Activated CD8-positive, alpha-beta T cell treated with anti-CD3 and anti-CD28 coated beads for 36 hours (primary cell): ENCODE results near the gene ZNF688. TPM values are rescaled to one million over a fixed set of nuclear protein-coding genes. Genes with fewer than 3 reads are reported as not detected.

Experiments used
- ATAC-seq: fragments of 200-7000 bp; cut with Tn5 transposase; one replicate; pipeline ENCODE4 v1.10.0; 2021; ENCODE audit warnings: mild to moderate bottlenecking, moderate library complexity
- CTCF ChIA-PET: fragments of 350-600 bp; sonication (Branson Sonifier 250); formaldehyde crosslinking; loops from one replicate; lab custom pipeline; 2021; ENCODE audit warnings: antibody characterized with exemption; lab: Charles Lee
- POLR2A ChIA-PET: fragments of 350-600 bp; sonication (Branson Sonifier 250); formaldehyde crosslinking; loops from one replicate; lab custom pipeline; 2021; ENCODE audit warnings: antibody characterized with exemption; lab: Charles Lee
- DNase-seq: peaks from one replicate; pipeline ENCODE4 v3.0.0-alpha.2; 2020
- H3K27ac Mint-ChIP-seq: one replicate; pipeline ENCODE4 v1.8.0; 2021; ENCODE audit warnings: mild to moderate bottlenecking, mixed read lengths
- H3K27me3 Mint-ChIP-seq: one replicate; pipeline ENCODE4 v1.8.0; 2021; ENCODE audit warnings: mixed read lengths
- H3K36me3 Mint-ChIP-seq: one replicate; pipeline ENCODE4 v1.8.0; 2021; ENCODE audit warnings: low read depth, mixed read lengths
- H3K4me1 Mint-ChIP-seq: one replicate; pipeline ENCODE4 v1.8.0; 2021; ENCODE audit warnings: low read depth, mixed read lengths
- H3K4me3 Mint-ChIP-seq: one replicate; pipeline ENCODE4 v1.8.0; 2021; ENCODE audit warnings: mild to moderate bottlenecking, moderate library complexity, mixed read lengths
- H3K9me3 Mint-ChIP-seq: one replicate; pipeline ENCODE4 v1.8.0; 2021; ENCODE audit warnings: mixed read lengths
- intact Hi-C: fragments of 100-400 bp; cut with micrococcal nuclease; formaldehyde crosslinking; loops from one replicate; pipeline ENCODE4 v1.10.0; 2022
- total RNA-seq, 2 experiments: library from RNA; stranded (reverse); gene quantifications; one replicate each; pipeline ENCODE4 v1.2.3, GENCODE V29; 2021
- TF ChIP-seq, protein P1 (sequence below): fragments of 200-600 bp; IDR thresholded peaks from one replicate; pipeline ENCODE4 v1.8.0; 2022; ENCODE audit warnings: antibody characterized with exemption, mild to moderate bottlenecking

The ZNF688 gene
- total RNA-seq, 2 experiments from 2014 or later, result 4.7 to 5.5 TPM

DNA sequence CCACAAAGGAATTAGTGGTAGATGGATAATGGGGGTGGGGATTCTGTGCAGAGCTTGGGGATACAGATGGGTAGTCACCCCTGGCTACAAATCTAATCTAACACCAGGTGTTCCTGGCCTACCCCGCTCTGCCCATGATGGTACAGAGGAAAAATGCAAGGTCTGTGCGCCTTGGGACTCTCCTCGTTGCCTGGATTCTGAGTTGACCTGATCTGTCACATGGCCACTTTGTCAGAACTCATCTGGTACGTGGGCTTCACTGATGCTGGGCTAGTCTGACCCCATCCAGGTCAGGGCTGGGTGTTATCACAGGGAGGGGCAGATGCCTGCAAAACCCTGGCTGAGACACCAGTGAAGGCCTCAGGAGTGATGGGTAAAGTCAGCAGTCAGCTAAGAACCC, 18.6 kb downstream of the ZNF688 start:
- ChIA-PET CTCF (interaction anchor here (1.2 kb wide), 1 partner anchor 33 kb away, joined by 3 read pairs; the partner anchor contains the start of gene ZNF785), POLR2A (interaction anchor here (0.6 to 2.2 kb wide), 7 partner anchors 13 to 155 kb away, joined by 3 to 17 read pairs (median 3); partner anchors contain the start of gene ZNF747)
- peaks cover 59% of the 10 kb centered on the region for H3K4me1 Mint-ChIP-seq
- no peaks in the 10 kb centered on the region for H3K9me3 Mint-ChIP-seq
- peak overlapping the region; percentile 94 for H3K27ac Mint-ChIP-seq
- TF ChIP-seq, protein P1, sequence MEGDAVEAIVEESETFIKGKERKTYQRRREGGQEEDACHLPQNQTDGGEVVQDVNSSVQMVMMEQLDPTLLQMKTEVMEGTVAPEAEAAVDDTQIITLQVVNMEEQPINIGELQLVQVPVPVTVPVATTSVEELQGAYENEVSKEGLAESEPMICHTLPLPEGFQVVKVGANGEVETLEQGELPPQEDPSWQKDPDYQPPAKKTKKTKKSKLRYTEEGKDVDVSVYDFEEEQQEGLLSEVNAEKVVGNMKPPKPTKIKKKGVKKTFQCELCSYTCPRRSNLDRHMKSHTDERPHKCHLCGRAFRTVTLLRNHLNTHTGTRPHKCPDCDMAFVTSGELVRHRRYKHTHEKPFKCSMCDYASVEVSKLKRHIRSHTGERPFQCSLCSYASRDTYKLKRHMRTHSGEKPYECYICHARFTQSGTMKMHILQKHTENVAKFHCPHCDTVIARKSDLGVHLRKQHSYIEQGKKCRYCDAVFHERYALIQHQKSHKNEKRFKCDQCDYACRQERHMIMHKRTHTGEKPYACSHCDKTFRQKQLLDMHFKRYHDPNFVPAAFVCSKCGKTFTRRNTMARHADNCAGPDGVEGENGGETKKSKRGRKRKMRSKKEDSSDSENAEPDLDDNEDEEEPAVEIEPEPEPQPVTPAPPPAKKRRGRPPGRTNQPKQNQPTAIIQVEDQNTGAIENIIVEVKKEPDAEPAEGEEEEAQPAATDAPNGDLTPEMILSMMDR, result no peak
- H3K36me3 Mint-ChIP-seq, result peaks cover 39% of the 10 kb centered on the region
- H3K4me3 Mint-ChIP-seq, result no peak overlapping the region
- intact Hi-C loops, result loop anchor here (10.0 kb wide), 1 partner anchor 458 kb away; the partner anchor contains the start of genes TBX6 and YPEL3
- H3K27me3 Mint-ChIP-seq, result no peaks in the 10 kb centered on the region
- DNase-seq (no peak), ATAC-seq (no peak)

DNA sequence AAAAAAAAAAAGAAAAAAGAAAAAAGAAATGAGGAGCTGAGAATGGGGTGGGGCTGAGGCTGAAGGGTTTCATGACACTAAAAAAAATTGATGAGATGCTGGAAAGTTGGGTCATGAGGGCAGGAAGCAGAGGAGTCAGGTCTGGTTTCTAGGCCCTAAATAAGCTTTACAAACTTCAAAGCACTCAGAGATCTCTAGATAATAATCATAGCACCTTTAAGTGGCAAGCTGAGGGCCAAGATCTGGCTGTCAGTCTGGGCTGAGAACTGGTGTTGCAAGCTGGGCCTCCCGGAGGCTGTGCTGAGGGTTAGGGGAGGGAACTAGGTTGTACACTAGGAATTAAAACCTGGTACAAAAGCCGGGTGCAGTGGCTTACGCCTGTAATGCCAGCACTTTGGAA, 19.7 kb downstream of the ZNF688 start:
- H3K4me3 Mint-ChIP-seq, result peak overlapping the region; percentile 53
- TF ChIP-seq, protein P1, result no peak
- ChIA-PET POLR2A (interaction anchor here (0.6 to 2.2 kb wide), 7 partner anchors 8 to 142 kb away, joined by 3 to 17 read pairs (median 4); partner anchors contain the start of gene ZNF747), CTCF (interaction anchor here (1.0 to 1.6 kb wide), 3 partner anchors 16 to 145 kb away, joined by 3 to 11 read pairs (median 3); partner anchors contain the start of gene ITGAL)
- no peaks in the 10 kb centered on the region for H3K27me3 Mint-ChIP-seq
- ATAC-seq (peak; percentile 86), DNase-seq (peak; percentile 73)
- H3K4me1 Mint-ChIP-seq, result peaks cover 59% of the 10 kb centered on the region
- peaks cover 34% of the 10 kb centered on the region for H3K36me3 Mint-ChIP-seq
- no peaks in the 10 kb centered on the region for H3K9me3 Mint-ChIP-seq
- intact Hi-C loops, result loop anchor here (10.0 kb wide), 1 partner anchor 457 kb away; the partner anchor contains the start of genes TBX6 and YPEL3
- peak overlapping the region; percentile 94 for H3K27ac Mint-ChIP-seq

GRCh38 chr16:30548416-30549253, 22.9 kb downstream of the ZNF688 start:
- no peaks in the 10 kb centered on the region for H3K9me3 Mint-ChIP-seq
- intact Hi-C loops, result no loop called here
- no peak for DNase-seq
- ChIA-PET POLR2A (interaction anchor here (0.6 to 1.8 kb wide), 4 partner anchors 9 to 40 kb away, joined by 4 to 16 read pairs (median 4); partner anchors contain the start of gene ZNF747), CTCF (interaction anchor here (0.7 kb wide), 1 partner anchor 67 kb away, joined by 3 read pairs; no protein-coding TSS in a partner anchor)
- H3K27ac Mint-ChIP-seq, result no peak overlapping the region
- ATAC-seq, result no peak
- H3K4me3 Mint-ChIP-seq, result no peak overlapping the region
- TF ChIP-seq, protein P1, result no peak
- H3K36me3 Mint-ChIP-seq, result peaks cover 17% of the 10 kb centered on the region
- peaks cover 39% of the 10 kb centered on the region for H3K4me1 Mint-ChIP-seq
- no peaks in the 10 kb centered on the region for H3K27me3 Mint-ChIP-seq

DNA sequence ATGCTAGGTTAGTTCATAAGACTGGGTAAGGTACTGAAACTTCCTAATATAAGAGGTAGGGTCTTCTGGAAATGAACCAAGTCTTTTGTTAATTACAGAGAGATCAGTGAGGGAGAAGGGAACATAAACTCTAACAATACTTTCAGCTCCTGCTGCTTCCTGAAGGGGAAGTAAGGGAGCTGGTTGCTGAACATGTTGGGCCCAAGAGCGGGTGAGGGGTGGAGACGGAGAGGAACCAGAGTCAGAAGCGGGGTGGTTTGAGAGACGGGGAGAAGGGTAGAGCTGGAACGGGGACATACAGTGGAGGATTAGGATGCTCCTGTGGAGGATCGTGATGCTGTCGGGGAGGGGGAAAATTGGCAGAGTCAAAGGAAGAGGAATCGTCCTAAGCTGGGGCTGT, 25.4 kb downstream of the ZNF688 start:
- intact Hi-C loops, result no loop called here
- no peaks in the 10 kb centered on the region for H3K27me3 Mint-ChIP-seq
- CTCF ChIA-PET, result interaction anchor here (1.5 to 1.8 kb wide), 2 partner anchors 10 to 70 kb away, joined by 3 to 8 read pairs; no protein-coding TSS in a partner anchor

More for the DNA sequence above, 25.4 kb downstream of the ZNF688 start:
- TF ChIP-seq, protein P1, result no peak
- H3K27ac Mint-ChIP-seq, result no peak overlapping the region
- H3K4me1 Mint-ChIP-seq, result peaks cover 17% of the 10 kb centered on the region
- no peak overlapping the region for H3K4me3 Mint-ChIP-seq
- no peak for ATAC-seq
- H3K36me3 Mint-ChIP-seq, result no peaks in the 10 kb centered on the region
- no peak for DNase-seq
- POLR2A ChIA-PET, result interaction anchor here (4.3 kb wide), 1 partner anchor 12 kb away, joined by 29 read pairs; the partner anchor contains the start of gene ZNF747
- H3K9me3 Mint-ChIP-seq, result no peaks in the 10 kb centered on the region
